HL-60 (cell line): ENCODE measurements around the gene ISG20.

Experiments used
- DNase-seq, 2 experiments: peaks; one replicate each; pipeline ENCODE4 v3.0.0-alpha.2; 2010 to 2020; ENCODE audit warnings: low read depth in 1 of 2, low spot score in 1 of 2
- H3K27ac ChIP-seq: fragments of 250-450 bp; sonication (Bioruptor Pico); replicated peaks from 2 replicates; pipeline ENCODE4 v1.5.1; 2020; ENCODE audit warnings: mild to moderate bottlenecking, moderate library complexity
- H3K27me3 ChIP-seq: fragments of 250-450 bp; sonication (Bioruptor Pico); 2 replicates; pipeline ENCODE4 v1.5.1; 2021; ENCODE audit warnings: mild to moderate bottlenecking, moderate library complexity; ENCODE audit not compliant: insufficient read depth, poor library complexity, severe bottlenecking
- H3K4me3 ChIP-seq: replicated peaks from 2 replicates; pipeline ENCODE4 v1.5.1; 2011; ENCODE audit warnings: mild to moderate bottlenecking, control low read depth, low read length; ENCODE audit not compliant: insufficient read depth
- GABPA ChIP-seq: IDR thresholded peaks from 2 replicates; pipeline ENCODE4 v1.6.1; 2012; ENCODE audit warnings: low read depth
- POLR2AphosphoS5 ChIP-seq: IDR thresholded peaks from 2 replicates; pipeline ENCODE4 v1.6.1; 2012; ENCODE audit warnings: low read depth
- REST ChIP-seq: IDR thresholded peaks from 2 replicates; pipeline ENCODE4 v1.6.1; 2012; ENCODE audit warnings: low read depth; ENCODE audit not compliant: insufficient replicate concordance
- SPI1 ChIP-seq: IDR thresholded peaks from 2 replicates; pipeline ENCODE4 v1.6.1; 2012; ENCODE audit warnings: low read depth, mild to moderate bottlenecking, borderline replicate concordance
- TF ChIP-seq, protein P1 (sequence below): IDR thresholded peaks from one replicate; pipeline ENCODE4 v1.5.1; 2011; ENCODE audit warnings: low read length, control low read depth, inconsistent platforms; ENCODE audit not compliant: insufficient read depth

ISG20 gene

GRCh38 chr15:88699861-88700260 lies 61.0 kb downstream of the ISG20 start:
- H3K27ac ChIP-seq, result no peak overlapping the region
- H3K27me3 ChIP-seq, result peaks cover 18% of the 10 kb centered on the region
- no peak for TF ChIP-seq POLR2AphosphoS5
- no peak for TF ChIP-seq REST
- no peak for TF ChIP-seq GABPA
- TF ChIP-seq, protein P1, sequence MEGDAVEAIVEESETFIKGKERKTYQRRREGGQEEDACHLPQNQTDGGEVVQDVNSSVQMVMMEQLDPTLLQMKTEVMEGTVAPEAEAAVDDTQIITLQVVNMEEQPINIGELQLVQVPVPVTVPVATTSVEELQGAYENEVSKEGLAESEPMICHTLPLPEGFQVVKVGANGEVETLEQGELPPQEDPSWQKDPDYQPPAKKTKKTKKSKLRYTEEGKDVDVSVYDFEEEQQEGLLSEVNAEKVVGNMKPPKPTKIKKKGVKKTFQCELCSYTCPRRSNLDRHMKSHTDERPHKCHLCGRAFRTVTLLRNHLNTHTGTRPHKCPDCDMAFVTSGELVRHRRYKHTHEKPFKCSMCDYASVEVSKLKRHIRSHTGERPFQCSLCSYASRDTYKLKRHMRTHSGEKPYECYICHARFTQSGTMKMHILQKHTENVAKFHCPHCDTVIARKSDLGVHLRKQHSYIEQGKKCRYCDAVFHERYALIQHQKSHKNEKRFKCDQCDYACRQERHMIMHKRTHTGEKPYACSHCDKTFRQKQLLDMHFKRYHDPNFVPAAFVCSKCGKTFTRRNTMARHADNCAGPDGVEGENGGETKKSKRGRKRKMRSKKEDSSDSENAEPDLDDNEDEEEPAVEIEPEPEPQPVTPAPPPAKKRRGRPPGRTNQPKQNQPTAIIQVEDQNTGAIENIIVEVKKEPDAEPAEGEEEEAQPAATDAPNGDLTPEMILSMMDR, result no peak
- TF ChIP-seq SPI1, result no peak
- H3K4me3 ChIP-seq, result no peak overlapping the region
- no peak for DNase-seq

GRCh38 chr15:88700716-88701115 lies 61.9 kb downstream of the ISG20 start:
- no peak for DNase-seq
- peaks cover 23% of the 10 kb centered on the region for H3K27me3 ChIP-seq
- H3K27ac ChIP-seq, result no peak overlapping the region
- no peak overlapping the region for H3K4me3 ChIP-seq
- TF ChIP-seq GABPA, result no peak
- TF ChIP-seq, protein P1, result no peak
- TF ChIP-seq REST, result no peak
- no peak for TF ChIP-seq POLR2AphosphoS5
- no peak for TF ChIP-seq SPI1

- peak in 1 of 2 experiments; percentile 4 for DNase-seq
- Histone ChIP-seq H3K4me3 (no peak overlapping the region), H3K27me3 (peaks cover 29% of the 10 kb centered on the region), H3K27ac (no peak overlapping the region)
- TF ChIP-seq, protein P1, result peak; percentile 18
- TF ChIP-seq SPI1, result no peak
- no peak for TF ChIP-seq GABPA
- no peak for TF ChIP-seq REST
Measured at GRCh38 chr15:88701561-88702095, 62.8 kb downstream of the ISG20 start.
